D721Med (cell line): Measurements from ENCODE around the gene EGFR.

Source experiments
- DNase-seq: peaks from one replicate; pipeline ENCODE4 v3.0.0; 2011; ENCODE audit warnings: low spot score; ENCODE audit not compliant: insufficient read length
- FAIRE-seq: peaks from 2 replicates; lab custom pipeline; 2011; peaks lifted over from hg19 to GRCh38; lab: Jason Lieb, UNC
- TF ChIP-seq, protein P1 (sequence below): IDR thresholded peaks from 2 replicates; pipeline ENCODE4 v1.5.1; 2012; ENCODE audit warnings: mild to moderate bottlenecking, control low read depth; ENCODE audit not compliant: insufficient read depth; ENCODE audit errors: missing control alignments

EGFR gene

GRCh38 chr7:55073976-55074528 lies 55.2 kb downstream of the EGFR start:
- FAIRE-seq: no peak
- TF ChIP-seq, protein P1, sequence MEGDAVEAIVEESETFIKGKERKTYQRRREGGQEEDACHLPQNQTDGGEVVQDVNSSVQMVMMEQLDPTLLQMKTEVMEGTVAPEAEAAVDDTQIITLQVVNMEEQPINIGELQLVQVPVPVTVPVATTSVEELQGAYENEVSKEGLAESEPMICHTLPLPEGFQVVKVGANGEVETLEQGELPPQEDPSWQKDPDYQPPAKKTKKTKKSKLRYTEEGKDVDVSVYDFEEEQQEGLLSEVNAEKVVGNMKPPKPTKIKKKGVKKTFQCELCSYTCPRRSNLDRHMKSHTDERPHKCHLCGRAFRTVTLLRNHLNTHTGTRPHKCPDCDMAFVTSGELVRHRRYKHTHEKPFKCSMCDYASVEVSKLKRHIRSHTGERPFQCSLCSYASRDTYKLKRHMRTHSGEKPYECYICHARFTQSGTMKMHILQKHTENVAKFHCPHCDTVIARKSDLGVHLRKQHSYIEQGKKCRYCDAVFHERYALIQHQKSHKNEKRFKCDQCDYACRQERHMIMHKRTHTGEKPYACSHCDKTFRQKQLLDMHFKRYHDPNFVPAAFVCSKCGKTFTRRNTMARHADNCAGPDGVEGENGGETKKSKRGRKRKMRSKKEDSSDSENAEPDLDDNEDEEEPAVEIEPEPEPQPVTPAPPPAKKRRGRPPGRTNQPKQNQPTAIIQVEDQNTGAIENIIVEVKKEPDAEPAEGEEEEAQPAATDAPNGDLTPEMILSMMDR: no peak
- no peak for DNase-seq

DNA sequence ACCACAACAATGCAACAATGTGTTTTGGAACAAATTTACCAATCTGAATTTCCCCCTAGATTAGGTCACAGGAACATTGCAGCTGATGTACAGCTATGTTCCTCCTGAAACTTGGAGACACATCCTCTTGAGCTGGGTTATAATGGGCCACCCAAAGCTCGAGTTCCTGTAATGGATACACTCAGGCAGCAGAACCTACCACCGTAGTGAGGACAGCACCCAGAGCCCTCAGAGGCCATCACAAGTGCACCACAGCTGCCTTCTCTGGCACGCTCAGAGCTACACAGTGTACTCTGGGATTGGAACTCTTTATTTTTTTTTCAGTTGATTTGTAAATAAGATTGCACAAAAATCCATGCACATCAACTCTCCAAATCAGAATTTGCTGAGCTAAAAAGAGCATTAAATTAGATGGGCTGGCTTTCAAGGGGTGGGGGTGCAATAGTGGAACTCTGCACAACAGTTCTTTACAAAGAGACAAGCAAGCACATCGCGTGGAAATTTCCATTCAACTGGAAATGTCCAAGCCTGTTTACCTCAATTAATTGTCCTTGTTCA lies 56.7 kb downstream of the EGFR start:
- DNase-seq: no peak
- no peak for FAIRE-seq
- TF ChIP-seq, protein P1: no peak

GRCh38 chr7:55077561-55078410 lies 59.0 kb downstream of the EGFR start:
- DNase-seq: no peak
- FAIRE-seq: no peak
- TF ChIP-seq, protein P1: no peak

GRCh38 chr7:55078465-55079372 lies 59.9 kb downstream of the EGFR start:
- no peak for FAIRE-seq
- DNase-seq: no peak
- TF ChIP-seq, protein P1: no peak

- TF ChIP-seq, protein P1: no peak
- DNase-seq (no peak), FAIRE-seq (no peak)
These were observed 61.3 kb downstream of the EGFR start for GRCh38 chr7:55080000-55080623.

GRCh38 chr7:55081068-55081467 lies 62.3 kb downstream of the EGFR start:
- FAIRE-seq (no peak), DNase-seq (no peak)

More at GRCh38 chr7:55081068-55081467, 62.3 kb downstream of the EGFR start:
- TF ChIP-seq, protein P1: no peak
